ENCODE data around the gene ARMC10. TPM values are rescaled to one million over a fixed set of nuclear protein-coding genes. Genes with fewer than 3 reads are reported as not detected.

Gene ARMC10
- total RNA-seq, 2 donors from 2014 or later = 50.6 to 59.6 TPM

- no peaks in the 10 kb centered on the region for H3K36me3 ChIP-seq
- intact Hi-C loops (cut with DNase I) = no loop called here
Observed at GRCh38 chr7:103058122-103058521, 16.8 kb upstream of the ARMC10 start.

GRCh38 chr7:103059471-103059870 is 15.5 kb upstream of the ARMC10 start:
- intact Hi-C loops (cut with DNase I) = no loop called here
- H3K9me3 ChIP-seq = no peaks in the 10 kb centered on the region
- DNase-seq (ENCODE audit: low spot score) = no peak
- H3K27me3 ChIP-seq (replicated peaks; ENCODE audit: insufficient read depth) = no peaks in the 10 kb centered on the region
- no peaks in the 10 kb centered on the region for H3K4me1 ChIP-seq (replicated peaks)
- no peaks in the 10 kb centered on the region for H3K36me3 ChIP-seq
- TF ChIP-seq POLR2AphosphoS5 (IDR thresholded peaks at IDR 0.05) = no peak
- TF ChIP-seq POLR2A (IDR thresholded peaks at IDR 0.05) = no peak
- no peak overlapping the region for H3K27ac ChIP-seq
- WGBS = 24% methylated on average over 2 of the region's 2 CpGs
- no peak overlapping the region for H3K4me3 ChIP-seq

More at GRCh38 chr7:103058122-103058521, 16.8 kb upstream of the ARMC10 start:
- Histone ChIP-seq H3K27me3 (replicated peaks; ENCODE audit: insufficient read depth) (no peaks in the 10 kb centered on the region), H3K4me3 (no peak overlapping the region), H3K9me3 (no peaks in the 10 kb centered on the region), H3K27ac (no peak overlapping the region), H3K4me1 (replicated peaks) (no peaks in the 10 kb centered on the region)
- TF ChIP-seq POLR2AphosphoS5 (IDR thresholded peaks at IDR 0.05) (no peak), CTCF (IDR thresholded peaks at IDR 0.05) (no peak), POLR2A (IDR thresholded peaks at IDR 0.05) (no peak)
- DNase-seq (ENCODE audit: low spot score) = no peak

DNA sequence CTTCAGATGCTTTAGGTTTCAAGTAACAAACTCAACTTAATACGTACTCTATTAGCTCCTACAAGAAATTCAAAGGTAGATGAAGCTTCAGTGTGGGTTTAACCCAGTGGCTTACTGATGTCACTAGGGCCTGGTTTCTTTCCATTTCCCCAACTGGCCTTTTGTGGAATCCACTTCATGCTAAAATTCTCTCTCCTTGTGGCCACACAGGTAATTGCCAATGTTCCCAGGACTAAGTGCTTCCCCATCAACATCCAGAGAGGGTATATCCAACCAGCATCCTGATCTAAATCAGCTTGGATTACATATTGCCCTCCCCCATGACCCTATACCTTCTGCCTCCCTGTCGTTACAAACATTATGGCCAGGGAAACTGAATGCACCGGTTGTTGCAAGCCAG is 11.0 kb upstream of the ARMC10 start:
- H3K4me1 ChIP-seq (replicated peaks) = no peaks in the 10 kb centered on the region
- no peak for DNase-seq (ENCODE audit: low spot score)
- 96% methylated on average over 3 of the region's 3 CpGs for WGBS
- intact Hi-C loops (cut with DNase I) = loop anchor here (10.0 kb wide), 2 partner anchors 209 to 299 kb away; no protein-coding TSS in a partner anchor
- H3K27me3 ChIP-seq (replicated peaks; ENCODE audit: insufficient read depth) = no peaks in the 10 kb centered on the region
- H3K9me3 ChIP-seq = no peaks in the 10 kb centered on the region
- no peaks in the 10 kb centered on the region for H3K36me3 ChIP-seq
- no peak overlapping the region for H3K4me3 ChIP-seq
- TF ChIP-seq POLR2AphosphoS5 (IDR thresholded peaks at IDR 0.05) = no peak
- no peak overlapping the region for H3K27ac ChIP-seq

- H3K27ac ChIP-seq = no peak overlapping the region
- no peaks in the 10 kb centered on the region for H3K9me3 ChIP-seq
- no peak for DNase-seq (ENCODE audit: low spot score)
- no peaks in the 10 kb centered on the region for H3K36me3 ChIP-seq
- no peaks in the 10 kb centered on the region for H3K4me1 ChIP-seq (replicated peaks)
- no peaks in the 10 kb centered on the region for H3K27me3 ChIP-seq (replicated peaks; ENCODE audit: insufficient read depth)
- H3K4me3 ChIP-seq = no peak overlapping the region
- TF ChIP-seq POLR2AphosphoS5 (IDR thresholded peaks at IDR 0.05) = no peak
- TF ChIP-seq CTCF (IDR thresholded peaks at IDR 0.05) = peak in 2 of 4 experiments; percentile 8 to 24
- TF ChIP-seq POLR2A (IDR thresholded peaks at IDR 0.05) = no peak
- 58% methylated on average over 1 of the region's 1 CpG for WGBS
- intact Hi-C loops (cut with DNase I) = loop anchor here (10.0 kb wide), 2 partner anchors 211 to 301 kb away; no protein-coding TSS in a partner anchor
Observed at GRCh38 chr7:103065667-103066066, 9.3 kb upstream of the ARMC10 start.

DNA sequence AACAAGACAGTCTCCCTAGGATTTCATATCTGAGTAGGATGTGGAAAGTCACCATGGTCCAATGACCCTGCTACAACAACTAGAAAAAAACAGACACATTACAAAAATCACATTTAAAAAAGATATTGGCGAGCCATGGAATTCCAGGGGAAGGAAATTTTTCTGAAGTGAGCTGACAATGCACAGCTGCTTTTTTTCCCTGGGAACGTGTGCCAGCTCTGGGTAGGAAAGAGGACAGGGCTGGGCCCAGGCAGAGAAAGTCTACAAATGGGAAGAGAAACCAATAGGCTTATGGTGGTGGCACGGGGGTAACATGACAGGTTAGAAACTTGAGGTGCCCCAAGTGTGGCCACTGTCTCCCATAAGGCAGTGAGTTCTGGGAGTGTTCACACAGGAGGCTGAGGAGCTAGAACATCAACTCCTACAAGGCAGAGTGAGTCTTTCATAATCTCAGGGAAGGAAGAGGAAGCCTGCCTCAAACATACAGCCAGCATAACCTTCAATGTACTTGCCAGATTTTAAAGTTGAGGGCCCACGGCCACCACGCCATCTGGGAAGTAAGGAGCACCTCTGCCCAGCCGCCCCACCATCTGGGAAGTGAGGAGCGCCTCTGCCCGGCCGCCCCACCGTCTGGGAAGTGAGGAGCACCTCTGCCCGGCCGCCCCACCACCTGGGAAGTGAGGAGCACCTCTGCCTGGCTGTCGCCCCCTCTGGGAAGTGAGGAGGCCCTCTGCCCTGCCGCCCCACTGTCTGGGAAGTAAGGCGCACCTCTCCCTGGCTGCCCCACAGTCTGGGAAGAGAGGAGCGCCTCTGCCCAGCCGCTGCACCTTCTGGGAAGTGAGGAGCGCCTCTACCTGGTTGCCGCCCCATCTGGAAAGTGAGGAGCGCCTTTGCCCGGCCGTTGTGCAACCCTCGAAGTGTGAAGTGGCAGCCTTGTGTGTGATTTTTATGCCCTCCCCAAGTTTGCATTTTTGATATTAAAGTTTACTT is 6.2 kb upstream of the ARMC10 start:
- WGBS = 93% methylated on average over 21 of the region's 23 CpGs
- no peak for DNase-seq (ENCODE audit: low spot score)
- Histone ChIP-seq H3K27me3 (replicated peaks; ENCODE audit: insufficient read depth) (no peaks in the 10 kb centered on the region), H3K36me3 (no peaks in the 10 kb centered on the region), H3K4me3 (no peak overlapping the region), H3K27ac (no peak overlapping the region), H3K4me1 (replicated peaks) (no peaks in the 10 kb centered on the region), H3K9me3 (no peaks in the 10 kb centered on the region)
- TF ChIP-seq CTCF (IDR thresholded peaks at IDR 0.05) (no peak), POLR2AphosphoS5 (IDR thresholded peaks at IDR 0.05) (no peak), POLR2A (IDR thresholded peaks at IDR 0.05) (no peak)
- intact Hi-C loops (cut with DNase I) = loop anchor here (10.0 kb wide), 2 partner anchors 214 to 304 kb away; no protein-coding TSS in a partner anchor
